Activated naive CD4-positive, alpha-beta T cell treated with anti-CD3 and anti-CD28 coated beads, Interleukin-2, amount 10 ng/mL, durations not matched to agents 7 days and 5 days (primary cell): ENCODE measurements around the gene CCND3.

Experiments used
- CTCF ChIA-PET: fragments of 350-600 bp; sonication (Branson Sonifier 250); formaldehyde crosslinking; loops from one replicate; lab custom pipeline; 2021; ENCODE audit warnings: antibody characterized with exemption; lab: Charles Lee
- DNase-seq: peaks from one replicate; pipeline ENCODE4 v3.0.0-alpha.2; 2020
- H3K27ac Mint-ChIP-seq: one replicate; pipeline ENCODE4 v1.8.0; 2021; ENCODE audit warnings: mild to moderate bottlenecking, moderate library complexity, mixed read lengths
- H3K27me3 Mint-ChIP-seq: one replicate; pipeline ENCODE4 v1.8.0; 2021; ENCODE audit warnings: mild to moderate bottlenecking, mixed read lengths
- H3K36me3 Mint-ChIP-seq: one replicate; pipeline ENCODE4 v1.8.0; 2021; ENCODE audit warnings: mixed read lengths
- H3K4me1 Mint-ChIP-seq: one replicate; pipeline ENCODE4 v1.8.0; 2021; ENCODE audit warnings: mixed read lengths
- H3K4me3 Mint-ChIP-seq: one replicate; pipeline ENCODE4 v1.8.0; 2021; ENCODE audit warnings: mild to moderate bottlenecking, moderate library complexity, mixed read lengths
- H3K9me3 Mint-ChIP-seq: one replicate; pipeline ENCODE4 v1.8.0; 2021; ENCODE audit warnings: mixed read lengths

The CCND3 gene

GRCh38 chr6:41939848-41940758 lies 1.5 kb downstream of the CCND3 start:
- Mint-ChIP-seq H3K27ac (peak overlapping the region; percentile 96), H3K9me3 (no peaks in the 10 kb centered on the region), H3K27me3 (no peaks in the 10 kb centered on the region), H3K36me3 (peaks cover 56% of the 10 kb centered on the region), H3K4me3 (peak overlapping the region; percentile 100), H3K4me1 (peaks cover 61% of the 10 kb centered on the region)
- DNase-seq, result peak; percentile 74
- CTCF ChIA-PET, result interaction anchor here (1.0 to 10.9 kb wide), 5 partner anchors 18 to 153 kb away, joined by 3 to 259 read pairs (median 7); partner anchors contain the start of genes BYSL, MED20 and TOMM6

DNA sequence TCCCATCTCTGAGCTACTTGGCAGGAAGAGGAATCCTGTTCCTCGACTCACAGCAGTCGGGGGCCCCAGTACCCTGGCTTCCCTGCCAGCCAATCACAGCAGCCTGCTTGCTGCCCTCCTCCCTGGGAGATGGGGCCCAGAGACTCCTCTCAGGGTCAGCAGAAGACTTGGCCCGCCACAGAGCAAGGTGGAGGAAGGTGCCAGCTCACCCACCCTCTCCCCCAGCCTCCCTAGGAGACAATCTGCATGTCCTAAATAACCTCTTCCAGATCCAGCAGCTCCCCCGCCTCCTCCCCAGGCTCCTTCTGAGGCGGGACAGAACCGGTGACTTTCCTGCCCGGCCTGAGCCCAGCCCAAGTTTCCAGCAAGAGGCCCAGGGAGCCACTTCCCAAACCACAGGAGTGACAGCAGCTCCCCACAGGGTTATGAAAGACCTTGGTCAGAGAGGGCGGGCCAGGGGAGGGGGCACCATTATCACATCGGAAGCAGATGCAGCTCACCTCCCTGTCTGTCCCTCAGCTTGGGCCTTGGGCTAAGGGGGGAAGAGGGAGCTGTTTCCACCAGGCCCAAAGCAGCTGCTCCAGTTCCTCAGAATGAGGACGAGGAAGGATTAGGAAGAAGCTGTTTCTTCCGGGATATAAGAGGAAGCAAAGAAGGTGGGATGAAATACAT lies 2.3 kb downstream of the CCND3 start:
- CTCF ChIA-PET, result interaction anchor here (0.8 to 10.9 kb wide), 10 partner anchors 11 to 152 kb away, joined by 3 to 259 read pairs (median 6); partner anchors contain the start of genes BYSL, MED20 and TOMM6
- Mint-ChIP-seq H3K27me3 (no peaks in the 10 kb centered on the region), H3K9me3 (no peaks in the 10 kb centered on the region), H3K4me3 (peak overlapping the region; percentile 100), H3K36me3 (peaks cover 62% of the 10 kb centered on the region), H3K27ac (peak overlapping the region; percentile 96), H3K4me1 (peaks cover 64% of the 10 kb centered on the region)
- DNase-seq, result peak; percentile 49

GRCh38 chr6:41938590-41939175 lies 2.9 kb downstream of the CCND3 start:
- Mint-ChIP-seq H3K9me3 (no peaks in the 10 kb centered on the region), H3K4me3 (peak overlapping the region; percentile 100), H3K4me1 (peaks cover 66% of the 10 kb centered on the region), H3K36me3 (peaks cover 67% of the 10 kb centered on the region), H3K27me3 (no peaks in the 10 kb centered on the region), H3K27ac (peak overlapping the region; percentile 96)
- CTCF ChIA-PET, result interaction anchor here (0.7 to 10.9 kb wide), 12 partner anchors 11 to 151 kb away, joined by 3 to 259 read pairs (median 6); partner anchors contain the start of genes BYSL, MED20 and TOMM6
- no peak for DNase-seq

DNA sequence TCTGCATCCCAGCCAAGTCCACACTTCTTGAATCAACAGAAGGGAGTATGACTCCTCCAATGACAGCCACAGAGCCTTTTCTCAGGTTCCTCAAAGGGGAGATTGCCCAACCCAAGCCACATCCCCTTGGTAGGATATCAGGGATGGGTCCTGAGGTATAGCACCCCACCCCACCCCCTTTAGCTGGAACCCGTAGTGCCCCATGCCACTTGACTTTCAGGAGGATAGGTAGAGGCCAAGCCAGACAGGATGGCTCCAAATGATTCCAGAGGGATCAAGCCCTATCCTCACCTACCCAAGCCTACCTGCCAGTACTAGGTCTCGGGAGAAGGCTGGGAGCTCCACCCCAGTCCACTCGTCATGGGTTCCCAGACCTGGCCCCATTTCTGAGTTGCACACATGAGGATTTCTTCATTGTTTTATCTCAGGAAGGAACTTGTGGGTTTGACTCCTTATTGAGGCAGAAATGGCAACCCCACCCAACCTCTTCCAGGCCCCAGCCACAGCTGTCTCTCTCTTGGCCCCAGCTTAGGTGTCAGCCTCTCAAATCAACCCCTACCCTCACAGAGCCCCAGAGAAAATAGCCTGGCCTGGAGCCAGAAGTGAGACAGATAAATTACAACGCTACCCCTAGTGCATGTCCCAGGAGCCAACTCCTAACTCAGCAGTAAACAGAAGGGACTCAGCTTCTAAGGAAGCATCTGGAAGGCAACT lies 3.6 kb downstream of the CCND3 start:
- Mint-ChIP-seq H3K27me3 (no peaks in the 10 kb centered on the region), H3K9me3 (no peaks in the 10 kb centered on the region), H3K27ac (peak overlapping the region; percentile 96), H3K4me1 (peaks cover 67% of the 10 kb centered on the region), H3K4me3 (peak overlapping the region; percentile 100), H3K36me3 (peaks cover 70% of the 10 kb centered on the region)
- CTCF ChIA-PET, result interaction anchor here (0.7 to 10.9 kb wide), 11 partner anchors 10 to 151 kb away, joined by 3 to 259 read pairs (median 6); partner anchors contain the start of genes BYSL, MED20 and TOMM6
- peak; percentile 70 for DNase-seq

DNA sequence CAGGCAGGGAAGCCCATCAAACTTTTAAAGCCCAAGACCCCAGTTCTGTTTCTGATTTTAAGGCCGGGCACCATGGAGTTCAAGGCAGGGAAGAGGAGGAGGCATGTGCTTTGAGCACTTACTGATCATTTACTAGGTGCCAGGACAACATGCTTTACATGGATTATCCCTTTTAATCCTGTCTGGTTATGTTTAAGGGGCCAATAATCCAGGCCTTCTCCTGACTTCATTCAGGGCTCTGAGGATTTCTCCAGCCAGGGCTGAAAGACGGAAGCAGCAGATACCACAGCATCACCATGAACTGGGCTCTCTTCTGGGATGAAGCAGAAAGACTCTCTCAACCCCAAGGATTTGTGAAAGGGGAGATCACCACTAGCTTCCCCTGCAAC lies 4.1 kb downstream of the CCND3 start:
- CTCF ChIA-PET, result interaction anchor here (0.7 to 10.9 kb wide), 8 partner anchors 9 to 105 kb away, joined by 3 to 259 read pairs (median 5); partner anchors contain the start of genes BYSL and MED20
- Mint-ChIP-seq H3K4me3 (peak overlapping the region; percentile 100), H3K4me1 (peaks cover 67% of the 10 kb centered on the region), H3K36me3 (peaks cover 75% of the 10 kb centered on the region), H3K9me3 (no peaks in the 10 kb centered on the region), H3K27me3 (no peaks in the 10 kb centered on the region), H3K27ac (peak overlapping the region; percentile 96)
- DNase-seq, result no peak

DNA sequence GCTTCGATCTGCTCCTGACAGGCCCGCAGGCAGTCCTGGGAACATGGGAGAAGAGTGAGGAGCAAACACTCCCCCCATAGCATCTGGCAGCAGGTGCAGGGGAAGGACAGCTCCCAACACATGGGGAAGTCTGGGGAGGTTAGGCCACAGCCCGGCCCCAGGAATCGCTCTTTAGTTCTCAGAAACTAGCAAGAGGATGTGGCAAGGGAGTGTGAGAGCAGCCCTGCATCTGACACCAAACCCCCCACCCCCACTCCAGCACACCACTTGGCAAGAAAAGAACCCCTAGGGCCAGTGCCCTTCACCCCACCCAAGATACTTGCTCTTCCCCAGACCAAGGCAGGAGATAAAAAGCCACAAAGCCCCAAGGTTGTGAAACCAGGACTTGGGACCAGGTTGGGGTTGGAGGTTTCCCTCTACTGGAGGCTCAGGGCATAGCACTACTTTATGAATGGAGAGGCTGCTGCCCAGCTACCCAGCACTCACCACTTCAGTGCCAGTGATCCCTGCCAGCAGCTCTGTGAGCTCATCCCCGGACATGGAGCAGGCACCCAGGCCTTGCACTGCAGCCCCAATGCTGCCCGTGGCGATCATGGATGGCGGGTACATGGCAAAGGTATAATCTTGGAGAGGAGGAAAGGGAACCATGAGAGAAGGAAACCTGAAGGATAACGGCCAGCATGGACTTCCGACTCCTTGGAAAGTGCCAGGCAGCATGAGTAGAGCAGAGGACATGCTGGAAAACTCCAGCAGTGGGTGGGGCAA lies 5.4 kb downstream of the CCND3 start:
- H3K27me3 Mint-ChIP-seq, result no peaks in the 10 kb centered on the region
- no peaks in the 10 kb centered on the region for H3K9me3 Mint-ChIP-seq
- H3K36me3 Mint-ChIP-seq, result peaks cover 85% of the 10 kb centered on the region
- peak overlapping the region; percentile 96 for H3K27ac Mint-ChIP-seq
- peak; percentile 95 for DNase-seq
- CTCF ChIA-PET, result interaction anchor here (0.6 to 10.9 kb wide), 12 partner anchors 11 to 168 kb away, joined by 3 to 259 read pairs (median 4); partner anchors contain the start of genes BYSL and MED20
- peaks cover 69% of the 10 kb centered on the region for H3K4me1 Mint-ChIP-seq
- peak overlapping the region; percentile 100 for H3K4me3 Mint-ChIP-seq

- Mint-ChIP-seq H3K4me1 (peaks cover 69% of the 10 kb centered on the region), H3K27me3 (no peaks in the 10 kb centered on the region), H3K4me3 (peak overlapping the region; percentile 100), H3K27ac (peak overlapping the region; percentile 96), H3K9me3 (no peaks in the 10 kb centered on the region), H3K36me3 (peaks cover 87% of the 10 kb centered on the region)
- DNase-seq, result no peak
- CTCF ChIA-PET, result interaction anchor here (0.6 to 10.9 kb wide), 11 partner anchors 11 to 169 kb away, joined by 3 to 259 read pairs (median 4); partner anchors contain the start of genes BYSL and MED20
Observed at GRCh38 chr6:41935685-41936072, 5.9 kb downstream of the CCND3 start.

- Mint-ChIP-seq H3K4me3 (peak overlapping the region; percentile 100), H3K27me3 (no peaks in the 10 kb centered on the region), H3K27ac (peak overlapping the region; percentile 96), H3K9me3 (no peaks in the 10 kb centered on the region), H3K4me1 (peaks cover 69% of the 10 kb centered on the region), H3K36me3 (peaks cover 82% of the 10 kb centered on the region)
- CTCF ChIA-PET, result interaction anchor here (0.6 to 10.9 kb wide), 8 partner anchors 10 to 169 kb away, joined by 3 to 259 read pairs (median 4); partner anchors contain the start of genes BYSL and MED20
- DNase-seq, result no peak
Observed at GRCh38 chr6:41935193-41935574, 6.4 kb downstream of the CCND3 start.

GRCh38 chr6:41934278-41935192 lies 7.1 kb downstream of the CCND3 start:
- H3K4me3 Mint-ChIP-seq, result peak overlapping the region; percentile 100
- CTCF ChIA-PET, result interaction anchor here (1.3 to 10.9 kb wide), 4 partner anchors 10 to 170 kb away, joined by 4 to 259 read pairs (median 47); partner anchors contain the start of genes BYSL and MED20
- no peaks in the 10 kb centered on the region for H3K27me3 Mint-ChIP-seq
- peaks cover 69% of the 10 kb centered on the region for H3K4me1 Mint-ChIP-seq
- no peak for DNase-seq
- no peaks in the 10 kb centered on the region for H3K9me3 Mint-ChIP-seq
- H3K36me3 Mint-ChIP-seq, result peaks cover 76% of the 10 kb centered on the region
- H3K27ac Mint-ChIP-seq, result peak overlapping the region; percentile 96

- CTCF ChIA-PET, result interaction anchor here (0.6 to 10.9 kb wide), 3 partner anchors 11 to 110 kb away, joined by 3 to 259 read pairs (median 89); partner anchors contain the start of genes BYSL and MED20
- Mint-ChIP-seq H3K27me3 (no peaks in the 10 kb centered on the region), H3K4me1 (peaks cover 51% of the 10 kb centered on the region), H3K4me3 (no peak overlapping the region), H3K36me3 (peaks cover 74% of the 10 kb centered on the region), H3K9me3 (no peaks in the 10 kb centered on the region), H3K27ac (peak overlapping the region; percentile 56)
- no peak for DNase-seq
Observed at GRCh38 chr6:41932378-41932777, 9.2 kb downstream of the CCND3 start.

GRCh38 chr6:41931792-41932191 lies 9.8 kb downstream of the CCND3 start:
- CTCF ChIA-PET, result interaction anchor here (1.3 to 10.9 kb wide), 3 partner anchors 9 to 111 kb away, joined by 4 to 259 read pairs (median 89); partner anchors contain the start of genes BYSL and MED20
- Mint-ChIP-seq H3K4me1 (peaks cover 49% of the 10 kb centered on the region), H3K4me3 (no peak overlapping the region), H3K36me3 (peaks cover 73% of the 10 kb centered on the region), H3K27ac (peak overlapping the region; percentile 56), H3K27me3 (no peaks in the 10 kb centered on the region), H3K9me3 (no peaks in the 10 kb centered on the region)
- DNase-seq, result no peak
